Measurements from ENCODE around the gene STX18.
"Not testable (repeated sequence)": the region's sequence is repeated elsewhere in the genome, so short reads cannot be mapped to it uniquely, and the experiment has no call there.

The STX18 gene

DNA sequence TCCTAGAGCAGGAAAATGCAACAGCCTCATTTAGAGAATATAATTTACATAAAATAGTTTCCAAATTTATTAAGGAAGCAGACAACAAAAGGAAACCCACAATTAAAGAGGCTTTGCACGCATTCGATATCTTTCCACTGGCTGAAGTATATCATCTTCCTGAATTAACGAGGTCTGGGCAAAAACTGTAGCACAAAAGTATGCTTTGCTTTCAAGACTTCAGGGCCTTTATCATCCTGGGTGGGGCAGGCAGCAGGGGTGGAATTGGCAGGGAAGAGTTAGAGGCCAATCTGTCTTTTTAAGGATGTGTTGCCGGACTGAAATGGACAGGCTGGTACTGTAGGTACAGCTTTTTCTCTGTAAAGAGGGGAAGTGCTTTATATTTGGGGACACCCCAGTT lies 17.0 kb upstream of the STX18 start:
- DNase-seq = no peak
- intact Hi-C loops (cut with DNase I) = no loop called here

DNA sequence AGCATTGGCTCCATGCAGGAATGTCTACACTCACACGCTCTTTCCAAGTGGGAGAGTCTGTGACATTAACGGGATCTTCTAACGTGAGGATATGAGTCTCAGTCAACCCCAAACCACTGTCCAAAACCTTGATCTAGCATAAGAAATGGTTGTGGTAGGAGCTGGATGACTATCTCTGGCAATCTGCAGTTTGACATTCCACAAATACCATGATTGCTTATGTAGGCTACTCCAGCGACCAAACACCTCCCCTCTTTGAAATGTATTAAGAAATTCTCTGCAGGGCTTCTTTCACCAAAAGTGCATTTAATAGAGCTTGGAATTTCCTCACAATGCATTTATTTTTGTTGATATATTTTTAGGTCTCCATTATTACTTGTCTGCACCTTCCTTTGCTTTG lies 14.1 kb upstream of the STX18 start:
- intact Hi-C loops (cut with DNase I) = no loop called here
- DNase-seq = no peak

DNA sequence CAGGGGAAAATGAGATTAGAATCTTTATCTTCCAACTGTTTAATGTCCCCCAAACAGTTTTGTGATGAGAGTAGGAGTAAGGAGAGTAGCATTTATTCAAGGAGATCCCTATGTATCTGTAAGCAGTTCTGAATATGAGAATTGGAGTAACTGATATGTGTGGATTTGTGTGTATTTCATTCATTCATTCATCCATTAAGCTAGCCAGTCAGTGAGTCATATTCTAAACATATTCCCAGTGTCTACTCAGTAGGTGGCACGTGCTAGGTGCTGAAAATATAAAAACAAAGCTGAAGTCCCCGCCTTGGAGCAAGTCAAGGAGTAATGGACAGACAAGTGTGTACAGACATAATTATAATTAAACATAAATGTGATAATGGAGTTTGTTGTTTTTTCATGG lies 12.4 kb upstream of the STX18 start:
- DNase-seq = no peak
- intact Hi-C loops (cut with DNase I) = no loop called here

DNA sequence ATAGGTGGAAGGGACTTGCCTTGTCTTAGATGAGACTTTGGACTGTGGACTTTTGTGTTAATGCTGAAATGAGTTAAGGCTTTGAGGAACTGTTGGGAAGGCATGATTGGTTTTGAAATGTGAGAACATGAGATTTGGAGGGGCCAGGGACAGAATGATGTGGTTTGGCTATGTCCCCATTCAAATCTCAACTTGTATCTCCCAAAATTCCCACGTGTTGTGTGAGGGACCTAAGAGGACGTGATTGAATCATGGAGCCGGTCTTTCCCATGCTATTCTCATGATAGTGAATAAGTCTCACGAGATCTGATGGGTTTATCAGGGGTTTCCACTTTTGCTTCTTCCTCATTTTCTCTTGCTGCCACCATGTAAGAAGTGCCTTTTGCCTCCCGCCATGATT lies 10.2 kb upstream of the STX18 start:
- DNase-seq; intact Hi-C loops (cut with DNase I): not testable (repeated sequence)

DNA sequence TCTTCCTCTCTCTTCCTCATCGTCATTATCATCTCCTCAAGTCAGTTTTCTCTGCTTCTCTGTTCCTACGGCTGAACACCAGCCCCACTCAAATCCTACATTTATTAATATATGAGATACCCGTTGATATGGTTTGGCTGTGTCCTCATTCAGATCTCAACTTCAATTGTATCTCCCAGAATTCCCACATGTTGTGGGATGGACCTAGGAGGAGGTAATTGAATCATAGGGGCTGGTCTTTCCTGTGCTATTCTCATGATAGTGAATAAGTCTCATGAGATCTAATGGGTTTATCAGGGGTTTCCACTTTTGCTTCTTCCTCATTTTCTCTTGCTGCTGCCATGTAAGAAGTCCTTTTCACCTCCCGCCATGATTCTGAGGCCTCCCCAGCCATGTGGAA lies 8.3 kb upstream of the STX18 start:
- intact Hi-C loops (cut with DNase I); DNase-seq: not testable (repeated sequence)

DNA sequence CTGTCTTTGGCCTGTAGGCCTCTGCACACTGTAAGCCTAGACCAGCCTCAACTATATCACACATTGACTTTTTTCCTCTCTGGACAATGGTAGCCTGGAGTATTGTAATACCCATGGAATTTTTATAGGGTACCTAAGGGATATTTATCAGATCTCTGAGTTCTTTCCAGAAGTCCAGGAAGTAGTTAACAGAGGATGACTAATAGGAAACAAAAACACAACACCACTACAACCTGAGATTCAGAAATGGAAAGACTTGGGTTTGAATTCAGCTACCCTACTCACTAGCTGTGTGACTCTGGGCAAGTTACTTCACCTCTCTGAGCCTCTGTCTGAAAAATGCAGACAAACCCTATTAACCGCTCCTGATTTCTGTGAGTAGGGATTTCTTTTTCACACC lies 7.7 kb upstream of the STX18 start:
- no peak for DNase-seq
- intact Hi-C loops (cut with DNase I) = no loop called here

DNA sequence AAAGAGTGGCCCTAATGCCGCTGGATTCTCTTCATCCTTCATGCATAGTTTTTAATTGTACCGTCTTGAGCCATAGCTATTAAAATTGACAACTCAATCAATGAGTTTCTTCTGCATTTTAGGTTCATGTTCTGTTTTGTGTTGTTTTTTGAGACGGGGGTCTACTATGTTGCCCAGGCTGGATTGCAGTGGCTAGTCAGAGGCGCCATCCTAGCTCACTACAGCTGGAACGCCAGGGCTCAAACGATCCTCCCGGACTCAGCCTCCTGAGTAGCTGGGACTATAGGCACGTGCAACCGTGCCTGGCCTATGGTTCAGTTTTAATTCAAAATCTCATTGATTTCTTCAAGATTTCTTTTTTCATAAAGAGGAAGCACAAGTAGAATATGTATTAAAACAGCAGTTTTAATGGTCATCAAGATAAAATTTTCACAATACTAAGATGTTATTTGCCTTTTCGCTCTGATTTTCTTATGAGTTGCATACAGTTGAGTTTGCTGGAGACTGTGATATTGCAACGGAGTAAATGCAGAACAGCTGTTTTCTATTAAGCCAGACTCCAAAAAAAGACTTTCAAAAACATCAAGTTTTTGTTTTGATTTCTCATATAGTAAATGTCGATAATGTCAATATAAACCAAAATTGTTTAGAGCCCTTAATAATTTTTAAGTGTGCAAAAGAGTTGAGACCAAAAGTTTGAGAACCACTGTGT lies 1.1 kb upstream of the STX18 start:
- DNase-seq = peak in 1 of 10 donors; percentile 80
- intact Hi-C loops (cut with DNase I) = loop anchor here (5.0 kb wide), 1 partner anchor 296 kb away; the partner anchor contains the start of gene TMEM128

DNA sequence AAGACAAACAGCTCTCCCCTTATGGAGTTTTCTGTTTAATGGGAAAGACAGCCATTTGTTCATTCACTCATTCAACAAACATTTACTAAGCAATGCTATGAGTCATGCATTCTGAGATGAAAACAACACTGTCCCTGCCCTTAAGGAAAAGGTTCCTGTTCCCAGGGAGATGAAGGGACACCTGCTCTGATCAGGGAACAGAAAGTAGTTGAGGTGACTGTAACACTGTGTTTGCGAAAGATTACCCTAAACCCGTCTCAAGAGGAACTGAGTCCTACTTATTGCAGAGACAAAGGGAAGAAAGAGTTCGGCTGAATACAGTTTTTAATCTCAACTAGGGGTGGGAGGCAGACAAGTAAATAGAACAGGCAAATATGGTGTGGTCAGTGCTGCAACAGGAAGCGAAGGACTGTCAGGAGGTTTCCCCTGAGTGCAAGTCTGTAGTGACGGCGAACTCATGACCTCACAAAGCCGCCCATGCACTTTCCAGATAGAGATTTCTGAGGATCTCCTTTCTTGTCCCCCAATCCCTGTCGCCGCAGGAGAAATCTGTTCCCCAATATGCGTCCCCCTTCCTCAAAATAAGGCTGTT lies 712 bp downstream of the STX18 start:
- intact Hi-C loops (cut with DNase I) = loop anchor here (5.0 kb wide), 1 partner anchor 294 kb away; the partner anchor contains the start of gene TMEM128
- DNase-seq = no peak

DNA sequence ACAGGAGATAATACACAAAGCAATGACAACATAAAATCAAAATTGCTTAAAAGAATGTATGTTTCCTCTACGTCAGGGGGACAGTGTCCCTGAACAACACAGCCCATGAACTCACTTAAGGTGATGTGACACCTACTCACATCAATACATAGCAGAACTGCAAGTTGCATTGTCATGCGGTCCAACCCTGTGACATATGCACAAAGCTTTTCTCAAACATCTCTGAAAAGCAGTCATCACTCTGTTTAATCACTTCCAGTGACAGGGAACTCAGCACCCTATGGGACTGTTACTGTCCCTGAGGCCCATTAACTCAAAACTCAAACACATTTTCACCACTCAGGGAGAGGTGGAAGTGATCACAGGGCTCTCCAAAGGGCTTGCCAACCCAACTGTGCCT lies 2.4 kb downstream of the STX18 start:
- DNase-seq = no peak
- intact Hi-C loops (cut with DNase I) = no loop called here

DNA sequence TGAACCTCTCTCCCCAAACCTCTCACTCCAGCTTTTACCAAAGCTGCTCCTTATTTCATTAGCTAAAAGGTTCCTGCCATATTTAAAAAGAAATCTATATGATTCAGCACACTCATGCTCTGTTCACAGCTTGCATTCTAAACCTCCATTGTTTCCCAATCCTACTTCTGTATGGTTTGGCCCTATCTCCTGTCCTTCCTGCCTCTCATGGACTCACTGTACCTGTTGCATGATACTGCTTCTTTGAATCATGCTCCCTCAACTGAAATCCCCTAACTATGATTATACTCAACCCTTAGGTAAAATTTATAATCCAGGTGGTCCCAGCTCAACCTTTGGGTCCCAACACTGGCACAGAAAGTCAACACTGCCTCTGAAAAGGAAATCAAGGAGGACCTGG lies 6.3 kb downstream of the STX18 start:
- intact Hi-C loops (cut with DNase I) = no loop called here
- DNase-seq = no peak

DNA sequence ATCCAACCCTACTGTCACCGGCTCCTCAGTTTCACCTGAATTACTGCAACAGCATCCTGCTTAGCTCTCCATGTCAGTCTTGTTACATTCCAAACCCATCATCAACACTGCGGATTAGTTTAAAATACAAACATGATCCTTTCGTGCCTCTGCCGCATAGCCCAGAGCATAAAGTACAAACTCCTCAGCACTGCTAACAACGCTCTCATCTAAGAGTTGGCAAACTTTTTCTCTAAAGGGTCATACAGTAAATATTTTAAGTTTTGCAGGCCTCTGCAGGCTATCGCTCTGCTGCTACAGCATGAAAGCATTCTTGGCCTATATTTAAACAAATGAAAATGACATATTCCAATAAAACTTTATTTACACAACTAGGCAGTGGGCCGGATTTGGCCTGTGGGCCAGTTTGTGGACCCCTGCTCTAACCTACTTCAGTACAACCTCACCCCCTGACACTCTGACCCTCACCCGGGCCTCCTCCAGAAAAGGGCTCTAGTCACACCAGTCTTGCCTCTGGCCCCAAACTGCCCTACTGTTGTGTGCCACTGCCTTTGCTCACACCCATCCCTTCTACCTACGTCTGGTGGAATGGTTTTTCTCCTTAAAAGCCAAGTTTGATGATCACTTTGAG lies 7.2 kb downstream of the STX18 start:
- intact Hi-C loops (cut with DNase I) = no loop called here

DNA sequence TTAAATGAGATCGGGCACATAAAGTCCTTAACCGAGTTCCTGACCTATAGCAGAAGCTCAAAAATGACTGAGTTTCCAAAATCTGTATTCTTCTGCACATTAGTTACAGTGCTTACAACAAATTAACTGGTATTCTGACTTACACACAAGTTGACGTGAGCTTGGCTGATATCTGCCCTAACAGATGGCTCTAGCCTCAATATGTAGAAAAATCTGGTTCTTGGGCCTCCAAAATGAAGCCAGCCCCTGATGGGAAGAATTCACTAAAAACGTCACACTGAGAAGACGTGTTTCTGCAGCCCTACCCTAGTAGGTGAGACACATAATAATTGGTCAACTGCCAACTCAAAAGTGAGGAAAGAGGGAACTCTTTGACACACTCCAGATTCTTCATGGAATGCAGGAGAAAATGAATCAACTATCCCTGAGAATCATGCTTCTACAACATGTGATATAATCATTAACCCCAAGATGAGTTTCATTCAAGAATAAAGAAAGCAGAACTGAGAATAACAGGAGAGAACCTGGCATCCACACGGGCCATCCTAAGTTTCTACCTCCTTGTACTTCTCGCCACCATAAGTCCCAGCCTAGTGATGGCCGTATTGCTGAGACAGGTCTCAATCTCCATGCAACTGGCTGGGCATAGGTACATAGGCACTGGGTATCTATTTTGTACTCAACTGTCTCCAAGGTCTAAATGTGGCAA lies 8.2 kb downstream of the STX18 start:
- no peak for DNase-seq
- intact Hi-C loops (cut with DNase I) = no loop called here

More for the DNA sequence above, 7.2 kb downstream of the STX18 start:
- DNase-seq = peak in 1 of 10 donors; percentile 57

DNA sequence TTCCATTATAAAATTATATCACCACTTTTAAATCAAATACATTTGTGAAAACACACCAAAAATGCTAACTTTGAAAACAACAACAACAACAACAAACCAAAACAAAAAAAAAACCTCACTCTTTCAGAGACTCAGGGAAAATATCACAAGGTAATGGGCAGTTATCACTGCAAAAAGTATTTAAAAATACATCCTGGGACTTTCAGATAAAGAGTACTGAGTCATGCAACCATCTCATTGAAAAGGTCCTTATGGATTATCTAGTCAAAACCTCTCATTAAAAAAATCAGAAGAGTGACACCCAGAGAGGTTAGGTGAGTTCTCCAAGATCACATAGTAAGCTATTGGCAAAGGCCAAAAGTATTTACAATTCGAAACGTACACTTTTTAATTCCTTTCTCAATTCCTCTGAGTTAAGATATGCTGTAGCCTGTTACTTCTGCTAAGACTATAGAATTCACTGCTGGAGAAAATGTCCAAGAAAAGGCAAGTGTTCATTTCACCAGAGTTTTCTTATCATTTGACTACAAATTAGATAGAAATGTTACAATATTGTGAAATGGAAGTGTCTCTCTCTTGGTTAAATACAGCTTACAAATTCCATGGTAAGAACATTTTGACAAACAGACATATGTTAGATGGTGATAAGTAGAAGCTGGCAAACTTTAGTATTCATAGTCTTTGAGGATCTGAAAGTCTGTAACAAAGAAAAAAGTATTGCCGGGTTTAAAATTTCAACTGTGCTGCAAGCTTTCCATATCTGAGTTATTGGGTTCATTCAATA lies 9.3 kb downstream of the STX18 start:
- intact Hi-C loops (cut with DNase I) = no loop called here

DNA sequence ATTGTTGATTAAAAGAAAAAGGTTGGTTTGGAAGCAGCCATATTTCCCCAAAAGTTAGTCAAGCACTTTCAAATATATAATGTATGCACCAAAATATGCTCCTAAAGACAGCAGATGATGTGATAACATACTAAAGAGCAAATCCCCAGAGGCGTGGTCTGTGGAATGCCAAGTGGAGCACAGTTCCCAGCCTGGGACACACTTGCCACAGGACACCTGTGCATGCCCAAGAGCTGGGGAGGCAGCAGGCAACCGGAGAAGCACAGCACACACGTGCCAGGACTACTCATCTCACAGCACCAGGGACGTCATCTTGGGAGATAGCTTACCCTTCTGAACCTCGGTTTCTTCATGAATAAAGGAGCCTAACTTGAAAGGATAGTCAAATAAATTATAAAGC lies 12.5 kb downstream of the STX18 start:
- intact Hi-C loops (cut with DNase I) = no loop called here
- DNase-seq = no peak

More for the DNA sequence above, 9.3 kb downstream of the STX18 start:
- DNase-seq = no peak

DNA sequence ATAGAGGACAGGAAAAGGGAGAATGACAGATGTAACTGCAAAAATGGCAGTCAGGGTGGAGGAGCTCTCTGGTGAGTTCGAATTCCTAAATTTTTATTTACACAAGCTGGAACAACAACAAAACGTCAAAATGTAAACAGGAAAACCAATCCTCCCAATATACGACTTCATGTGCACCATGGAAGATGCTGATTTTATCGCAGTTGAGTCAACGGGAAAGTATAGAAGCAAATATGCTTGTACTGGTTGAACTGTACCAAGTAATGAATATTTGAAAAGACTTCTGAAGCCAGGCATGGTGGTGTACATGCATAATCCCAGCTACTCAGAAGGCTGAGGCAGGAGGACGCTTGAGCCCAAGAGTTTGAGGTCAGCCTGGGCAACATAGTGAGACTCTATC lies 15.4 kb downstream of the STX18 start:
- no peak for DNase-seq
- intact Hi-C loops (cut with DNase I) = no loop called here

DNA sequence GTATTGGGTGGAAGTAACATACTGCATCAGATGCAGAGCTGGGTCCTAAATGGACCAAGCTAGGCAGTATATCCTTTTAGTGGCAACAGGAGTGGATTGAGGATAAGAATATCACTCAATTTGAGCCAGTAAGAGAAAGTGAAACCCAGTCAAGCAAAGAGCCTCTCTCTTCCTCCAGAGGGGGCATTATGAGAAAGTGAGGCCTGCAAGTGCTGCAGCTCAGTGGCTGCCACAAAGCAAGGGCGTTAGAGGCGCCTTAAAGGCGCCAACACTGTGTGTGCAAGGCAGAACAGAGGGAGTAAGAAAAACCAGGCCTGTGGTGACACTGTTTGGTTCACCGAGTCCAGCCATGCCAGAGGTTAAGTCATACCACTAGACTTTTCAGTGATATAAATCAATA lies 17.5 kb downstream of the STX18 start:
- DNase-seq = no peak
- intact Hi-C loops (cut with DNase I) = no loop called here

DNA sequence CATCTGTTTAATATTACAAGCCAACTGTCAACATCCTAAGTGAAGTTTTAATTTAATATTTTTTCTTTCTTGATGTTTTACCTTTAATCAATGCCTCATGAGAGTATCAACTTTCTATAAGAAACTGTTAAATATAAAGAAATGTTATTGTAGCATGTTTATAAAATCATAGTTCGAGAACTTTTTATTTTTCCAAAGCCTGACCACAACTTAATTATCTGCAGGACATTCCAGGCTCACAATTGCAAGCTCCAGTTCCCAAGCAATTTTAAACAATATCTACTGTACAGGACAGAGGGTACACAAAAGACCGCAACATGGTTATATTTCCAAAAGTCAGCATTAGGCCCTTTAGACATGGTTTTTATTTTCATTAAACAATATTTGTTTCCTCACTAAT lies 20.1 kb downstream of the STX18 start:
- DNase-seq = no peak
- intact Hi-C loops (cut with DNase I) = no loop called here

DNA sequence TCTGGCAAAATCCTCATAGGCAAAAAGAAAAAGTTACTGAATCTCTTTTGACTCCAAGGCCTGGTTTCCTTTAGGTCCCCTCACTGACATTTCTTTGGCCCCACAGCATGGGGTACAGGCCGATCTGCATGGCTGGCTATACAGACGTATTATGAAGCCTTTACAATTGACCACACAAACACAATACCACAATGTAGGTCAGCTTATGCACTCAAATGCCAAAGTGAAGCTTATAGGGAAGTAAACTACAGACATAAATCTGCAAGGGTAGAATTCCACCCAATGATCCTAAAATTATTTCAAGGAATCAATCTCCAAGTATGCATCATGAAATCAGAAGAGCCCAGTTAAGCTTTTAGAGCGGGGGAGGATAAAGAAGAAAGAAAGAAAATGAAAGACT lies 20.7 kb downstream of the STX18 start:
- intact Hi-C loops (cut with DNase I) = no loop called here
- DNase-seq = no peak

DNA sequence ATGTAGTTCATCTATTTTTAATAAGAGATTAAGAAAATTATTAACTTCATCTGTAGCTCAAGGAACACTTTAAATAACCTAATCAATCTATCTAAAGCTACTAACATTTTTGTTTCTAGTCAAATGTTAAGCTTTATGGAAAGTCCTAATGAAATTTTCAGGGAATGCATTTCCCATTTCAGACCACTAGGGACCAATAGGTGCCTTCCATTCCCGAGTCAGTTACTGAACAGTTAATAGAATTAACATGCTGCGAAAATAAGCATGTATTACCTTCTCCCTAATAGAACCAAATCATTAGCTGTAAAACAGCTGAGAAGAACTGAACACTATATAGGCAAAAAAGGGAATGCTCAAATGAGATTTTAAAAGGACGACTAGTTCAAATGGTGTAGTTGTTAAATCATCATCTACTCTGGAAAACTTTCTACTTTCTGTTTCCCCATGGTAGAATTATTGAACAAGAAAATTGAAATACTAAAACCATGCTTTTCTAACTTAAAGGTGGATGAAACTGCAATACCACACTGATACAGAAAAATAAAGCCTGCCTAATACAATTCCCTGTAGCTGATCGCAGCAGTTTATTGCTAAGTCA lies 22.5 kb downstream of the STX18 start:
- DNase-seq = no peak
- intact Hi-C loops (cut with DNase I) = no loop called here

DNA sequence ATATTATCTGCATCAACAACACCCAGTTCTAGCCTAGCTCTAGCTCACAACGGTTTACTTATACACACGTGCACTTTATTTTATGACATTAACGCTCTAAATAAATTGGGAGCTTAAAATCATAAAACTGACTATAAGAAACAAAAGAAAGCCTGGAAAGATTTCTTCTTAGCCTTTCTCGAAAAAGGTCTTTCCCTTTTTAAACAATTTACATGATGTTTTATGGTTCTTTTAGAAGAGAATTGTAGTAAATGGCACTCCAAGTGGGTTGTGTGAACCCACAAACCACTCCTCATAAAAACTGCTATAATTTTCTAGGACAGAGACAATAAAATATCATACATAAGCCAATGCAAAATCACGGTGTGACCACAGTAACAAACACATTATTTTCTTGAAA lies 23.1 kb downstream of the STX18 start:
- intact Hi-C loops (cut with DNase I) = no loop called here

More for the DNA sequence above, 23.1 kb downstream of the STX18 start:
- DNase-seq = no peak

Measured in posterior cingulate gyrus (tissue), 11 donors.